GM18499 (cell line): ENCODE measurements around the gene KRTAP9-2.
"Not testable (repeated sequence)": the region's sequence is repeated elsewhere in the genome, so short reads cannot be mapped to it uniquely, and the experiment has no call there.

Experiments used
- ATAC-seq: cut with Tn5 transposase; IDR thresholded peaks from one replicate; pipeline ENCODE4 v1.9.1; 2021; ENCODE audit warnings: moderate number of reproducible peaks; ENCODE audit not compliant: insufficient read depth, unreplicated experiment

Gene KRTAP9-2

DNA sequence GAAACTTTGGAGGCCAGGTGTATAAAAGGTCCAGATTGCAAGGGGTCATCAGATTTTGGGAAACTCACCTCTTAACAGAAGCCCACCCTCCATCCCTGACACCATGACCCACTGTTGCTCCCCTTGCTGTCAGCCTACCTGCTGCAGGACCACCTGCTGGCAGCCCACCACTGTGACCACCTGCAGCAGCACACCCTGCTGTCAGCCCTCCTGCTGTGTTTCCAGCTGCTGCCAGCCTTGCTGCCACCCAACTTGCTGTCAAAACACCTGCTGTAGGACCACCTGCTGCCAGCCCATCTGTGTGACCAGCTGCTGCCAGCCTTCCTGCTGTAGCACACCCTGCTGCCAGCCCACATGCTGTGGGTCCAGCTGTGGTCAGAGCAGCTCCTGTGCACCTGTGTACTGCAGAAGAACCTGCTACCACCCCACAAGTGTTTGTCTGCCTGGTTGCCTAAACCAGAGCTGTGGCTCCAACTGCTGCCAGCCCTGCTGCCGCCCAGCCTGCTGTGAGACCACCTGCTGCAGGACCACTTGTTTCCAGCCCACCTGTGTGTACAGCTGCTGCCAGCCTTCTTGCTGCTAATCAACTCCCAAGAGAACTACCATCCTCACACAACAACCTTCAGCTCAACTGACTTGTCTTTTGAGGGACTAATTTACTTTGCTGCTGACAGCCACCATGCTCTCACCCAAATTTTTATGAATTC lies 6.1 kb downstream of the KRTAP9-2 start, which contains the start of gene KRTAP9-3:
KRTAP9-3 (plus strand) TSS at position 51 of the 707 bp plus-strand sequence; CDS start at position 104, 53 bp downstream.
- ATAC-seq, result not testable (repeated sequence)

DNA sequence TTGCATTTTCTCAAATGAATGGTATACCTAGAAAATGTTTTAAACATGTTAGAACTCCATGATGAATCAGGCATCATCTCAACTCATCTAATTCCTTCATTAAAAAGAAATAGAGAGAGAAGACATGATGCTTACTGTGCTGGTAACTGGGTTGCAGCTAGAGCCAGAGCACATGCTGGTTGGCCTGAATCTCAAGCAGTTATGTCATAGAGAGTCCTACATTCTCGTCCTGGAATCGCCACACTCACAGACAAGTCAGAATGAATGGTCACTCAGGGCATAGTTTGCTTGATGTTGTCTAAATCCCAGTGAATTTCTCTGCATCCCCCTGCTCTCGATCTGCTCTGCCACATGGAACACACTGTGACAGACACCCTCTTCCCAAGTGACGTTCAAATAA lies 10.7 kb downstream of the KRTAP9-2 start:
- not testable (repeated sequence) for ATAC-seq

DNA sequence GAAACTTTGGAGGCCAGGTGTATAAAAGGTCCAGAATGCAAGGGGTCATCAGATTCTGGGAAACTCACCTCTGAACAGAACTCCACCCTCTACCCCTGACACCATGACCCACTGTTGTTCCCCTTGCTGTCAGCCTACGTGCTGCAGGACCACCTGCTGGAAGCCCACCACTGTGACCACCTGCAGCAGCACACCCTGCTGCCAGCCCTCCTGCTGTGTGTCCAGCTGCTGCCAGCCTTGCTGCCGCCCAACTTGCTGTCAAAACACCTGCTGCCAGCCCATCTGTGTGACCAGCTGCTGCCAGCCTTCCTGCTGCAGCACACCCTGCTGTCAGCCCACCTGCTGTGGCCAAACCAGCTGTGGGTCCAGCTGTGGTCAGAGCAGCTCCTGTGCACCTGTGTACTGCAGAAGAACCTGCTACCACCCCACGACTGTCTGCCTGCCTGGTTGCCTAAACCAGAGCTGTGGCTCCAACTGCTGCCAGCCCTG lies 11.5 kb downstream of the KRTAP9-2 start, which contains the start of gene KRTAP9-8:
KRTAP9-8 (plus strand) TSS at position 51 of the 489 bp plus-strand sequence; CDS start at position 104, 53 bp downstream.
- ATAC-seq, result not testable (repeated sequence)

DNA sequence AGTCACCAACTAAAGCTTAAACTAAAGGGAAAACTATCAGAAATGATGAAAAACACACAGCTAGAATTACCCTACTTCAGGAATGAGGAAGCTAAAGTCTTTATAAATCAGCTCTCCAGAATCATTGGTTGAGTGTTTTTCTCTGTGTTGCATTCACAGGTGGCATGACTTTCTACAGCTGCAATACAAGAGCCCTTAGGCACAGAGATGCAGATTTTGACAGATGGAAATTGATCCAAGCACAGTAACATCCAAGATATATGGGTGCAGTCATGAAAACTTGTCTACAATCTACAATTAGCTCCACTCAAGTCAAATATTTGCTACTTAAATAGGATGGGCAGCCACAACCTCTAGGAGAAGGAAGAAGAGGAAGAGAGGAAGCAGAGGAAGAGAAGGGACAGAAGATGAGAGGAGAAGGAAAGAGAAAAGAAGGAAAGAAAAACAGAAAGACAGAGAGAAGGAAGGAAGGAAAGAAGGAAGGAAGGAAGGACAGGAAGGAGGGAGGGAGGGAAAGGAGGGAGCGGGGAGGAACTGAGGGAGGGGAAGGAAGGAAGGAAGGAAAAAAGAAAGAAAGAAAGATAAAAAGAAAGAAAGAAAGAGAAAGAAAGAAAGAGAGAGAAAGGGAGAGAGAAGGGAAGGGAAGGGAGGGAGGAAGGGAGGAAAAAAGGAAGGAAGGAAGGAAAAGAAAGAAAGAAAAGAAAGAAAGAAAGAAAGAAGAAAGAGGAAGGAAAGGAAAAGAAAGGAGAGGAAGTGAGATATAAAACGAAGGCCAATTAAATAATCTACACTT lies 20.7 kb downstream of the KRTAP9-2 start:
- not testable (repeated sequence) for ATAC-seq

DNA sequence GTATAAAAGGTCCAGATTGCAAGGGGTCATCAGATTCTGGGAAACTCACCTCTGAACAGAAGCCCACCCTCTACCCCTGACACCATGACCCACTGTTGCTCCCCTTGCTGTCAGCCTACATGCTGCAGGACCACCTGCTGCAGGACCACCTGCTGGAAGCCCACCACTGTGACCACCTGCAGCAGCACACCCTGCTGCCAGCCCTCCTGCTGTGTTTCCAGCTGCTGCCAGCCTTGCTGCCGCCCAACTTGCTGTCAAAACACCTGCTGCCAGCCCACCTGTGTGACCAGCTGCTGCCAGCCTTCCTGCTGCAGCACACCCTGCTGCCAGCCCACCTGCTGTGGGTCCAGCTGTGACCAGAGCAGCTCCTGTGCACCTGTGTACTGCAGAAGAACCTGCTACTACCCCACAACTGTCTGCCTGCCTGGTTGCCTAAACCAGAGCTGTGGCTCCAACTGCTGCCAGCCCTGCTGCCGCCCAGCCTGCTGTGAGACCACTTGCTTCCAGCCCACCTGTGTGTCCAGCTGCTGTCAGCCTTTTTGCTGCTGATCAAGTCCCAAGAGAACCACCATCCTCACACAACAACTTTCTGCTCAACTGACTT lies 23.3 kb downstream of the KRTAP9-2 start, which contains the start of gene KRTAP9-4:
KRTAP9-4 (plus strand) TSS at position 51 of the 604 bp plus-strand sequence; CDS start at position 85, 34 bp downstream.
- not testable (repeated sequence) for ATAC-seq

DNA sequence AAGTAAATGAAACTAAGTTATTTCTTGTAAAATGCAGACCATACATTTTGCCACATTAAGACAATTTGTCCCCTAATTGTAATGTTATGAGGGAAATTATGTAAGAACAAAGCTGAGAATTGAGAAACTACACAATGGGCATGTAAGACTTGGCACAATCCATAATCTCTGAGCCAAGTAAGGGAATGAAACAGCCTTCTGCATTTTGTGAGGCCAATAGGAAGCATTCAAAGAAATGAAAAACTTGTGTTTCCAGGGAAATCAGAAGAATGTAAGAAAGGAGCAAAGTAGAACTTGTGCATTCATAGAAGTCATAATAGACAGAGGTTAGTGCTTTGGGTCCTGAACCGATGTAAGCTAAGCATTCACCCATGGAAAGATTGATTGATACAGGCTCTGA lies 24.8 kb downstream of the KRTAP9-2 start:
- ATAC-seq, result no peak

DNA sequence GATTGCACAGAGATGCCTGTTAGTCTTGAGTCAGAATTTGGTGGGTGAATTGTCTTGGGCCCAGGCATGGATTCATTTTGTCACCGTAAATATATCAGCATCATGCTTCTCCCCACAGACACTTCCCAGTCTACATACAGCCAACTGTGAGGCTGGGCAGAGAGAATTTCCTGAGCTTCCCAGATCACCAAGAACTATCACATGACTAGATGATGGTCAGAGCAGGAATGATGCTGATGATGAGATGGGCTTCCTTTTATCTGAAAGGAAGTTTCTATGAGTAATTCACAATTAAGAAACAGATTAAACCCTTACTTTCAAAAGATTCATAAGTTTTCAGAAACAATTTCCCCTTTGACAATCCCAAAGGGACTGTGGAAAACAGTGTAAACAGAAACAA lies 28.4 kb downstream of the KRTAP9-2 start:
- ATAC-seq, result no peak

DNA sequence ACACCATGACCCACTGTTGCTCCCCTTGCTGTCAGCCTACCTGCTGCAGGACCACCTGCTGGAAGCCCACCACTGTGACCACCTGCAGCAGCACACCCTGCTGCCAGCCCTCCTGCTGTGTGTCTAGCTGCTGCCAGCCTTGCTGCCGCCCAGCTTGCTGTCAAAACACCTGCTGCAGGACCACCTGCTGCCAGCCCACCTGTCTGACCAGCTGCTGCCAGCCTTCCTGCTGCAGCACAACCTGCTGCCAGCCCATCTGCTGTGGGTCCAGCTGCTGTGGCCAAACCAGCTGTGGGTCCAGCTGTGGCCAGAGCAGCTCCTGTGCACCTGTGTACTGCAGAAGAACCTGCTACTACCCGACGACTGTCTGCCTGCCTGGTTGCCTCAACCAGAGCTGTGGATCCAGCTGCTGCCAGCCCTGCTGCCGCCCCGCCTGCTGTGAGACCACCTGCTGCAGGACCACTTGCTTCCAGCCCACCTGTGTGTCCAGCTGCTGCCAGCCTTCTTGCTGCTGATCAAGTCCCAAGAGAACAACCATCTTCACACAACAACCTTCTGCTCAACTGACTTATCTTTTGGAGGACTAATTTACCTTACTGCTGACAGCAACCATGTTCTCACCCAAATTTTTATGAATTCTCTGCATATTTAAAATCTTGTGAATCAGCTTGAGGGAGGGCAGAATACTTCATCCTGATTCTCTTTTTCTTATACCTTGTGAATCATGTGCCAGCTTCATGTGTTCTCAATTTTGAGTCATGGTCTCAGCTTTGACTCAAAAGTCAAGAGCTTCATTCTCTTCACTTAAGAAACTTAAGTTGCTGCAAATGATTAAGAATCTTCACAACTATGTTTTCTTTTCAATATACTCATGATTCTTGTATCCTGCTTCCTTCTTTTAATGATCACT lies 29.2 kb downstream of the KRTAP9-2 start, which contains the start of gene KRTAP9-9:
KRTAP9-9 (plus strand) TSS at position 4 of the 910 bp plus-strand sequence.
- not testable (repeated sequence) for ATAC-seq

DNA sequence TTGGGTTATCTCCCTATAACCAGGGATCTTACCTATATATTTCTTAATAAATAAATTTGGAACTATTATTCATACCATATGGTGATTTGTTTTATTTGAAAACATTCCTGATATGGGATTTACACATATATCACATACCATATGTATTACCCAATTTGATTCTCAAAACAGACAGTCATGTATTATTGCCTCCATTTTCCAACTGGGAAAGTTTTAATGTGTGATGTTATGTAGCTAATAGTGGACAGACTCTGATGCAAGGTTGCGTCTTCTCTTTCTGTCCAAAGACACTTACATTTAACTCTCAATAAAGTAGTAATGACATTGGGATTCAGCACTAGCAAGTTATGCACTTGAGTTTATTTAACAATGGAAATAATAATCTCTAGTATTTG lies 29.8 kb downstream of the KRTAP9-2 start:
- no peak for ATAC-seq

DNA sequence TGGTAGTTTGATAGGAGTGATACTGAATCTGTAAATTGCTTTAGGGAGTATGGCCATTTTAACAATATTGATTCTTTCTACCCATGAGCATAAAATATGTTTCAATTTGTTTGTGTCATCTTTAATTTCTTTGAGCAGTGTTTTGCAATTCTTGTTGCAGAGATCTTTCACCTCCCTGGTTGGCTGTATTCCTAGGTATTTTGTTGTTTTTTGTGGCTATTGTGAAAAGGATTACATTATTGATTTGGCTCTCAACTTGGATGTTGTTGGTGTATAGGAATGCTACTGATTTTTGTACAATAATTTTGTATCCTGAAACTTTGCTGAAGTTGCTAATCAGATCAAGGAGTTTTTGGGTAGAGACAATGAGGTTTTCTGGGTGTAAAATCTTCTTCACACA lies 32.0 kb downstream of the KRTAP9-2 start:
- ATAC-seq, result no peak

DNA sequence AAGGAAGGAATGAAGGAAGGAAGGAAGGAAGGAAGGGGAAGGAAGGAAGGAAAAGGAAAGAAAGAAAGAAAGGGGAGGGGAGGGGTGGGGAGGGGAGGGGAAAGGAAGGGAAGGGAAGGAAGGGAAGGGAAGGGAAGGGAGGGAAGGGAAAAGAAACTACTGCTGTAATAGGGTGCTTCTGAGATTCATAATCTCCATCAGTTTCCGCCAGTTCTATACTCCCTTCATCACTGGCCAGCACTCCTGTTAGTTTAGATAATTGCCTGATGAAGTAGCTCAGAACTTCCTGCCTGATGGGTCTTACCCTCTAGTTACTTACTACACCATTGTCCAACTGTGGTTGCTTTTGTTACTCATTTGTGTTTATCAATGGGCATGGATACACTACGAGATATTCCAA lies 36.8 kb downstream of the KRTAP9-2 start:
- no peak for ATAC-seq

DNA sequence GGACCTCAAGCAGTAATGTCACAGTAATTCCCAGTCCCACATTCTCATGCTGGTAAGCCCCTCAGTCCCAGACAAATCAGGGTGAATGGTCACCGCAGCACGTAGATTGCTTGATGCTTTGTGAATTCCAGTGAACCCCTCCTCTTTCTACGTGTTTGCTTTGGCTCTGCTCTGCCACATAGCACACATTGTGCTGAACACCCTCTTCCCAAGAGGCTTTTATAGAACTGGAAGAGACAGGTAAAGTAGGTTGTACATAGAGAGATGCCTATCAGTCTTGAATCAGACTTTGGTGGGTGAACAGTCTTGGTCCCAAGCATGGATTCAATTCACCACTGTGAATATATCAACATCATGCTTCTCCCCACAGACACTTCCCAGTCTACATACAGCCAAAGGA lies 38.2 kb downstream of the KRTAP9-2 start:
- no peak for ATAC-seq

DNA sequence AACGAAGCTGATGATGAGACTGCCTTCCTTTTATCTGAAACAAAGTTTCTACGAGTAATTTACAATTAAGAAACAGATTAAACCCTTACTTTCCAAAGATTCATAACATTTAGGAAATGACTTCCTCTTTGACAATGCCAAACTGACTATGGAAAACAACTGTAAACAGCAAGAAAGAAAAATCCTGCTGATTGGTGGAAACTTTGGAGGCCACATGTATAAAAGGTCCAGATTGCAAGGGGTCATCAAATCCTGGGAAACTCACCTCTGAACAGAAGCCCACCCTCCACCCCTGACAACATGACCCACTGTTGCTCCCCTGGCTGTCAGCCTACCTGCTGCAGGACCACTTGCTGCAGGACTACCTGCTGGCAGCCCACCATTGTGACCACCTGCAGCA lies 38.6 kb downstream of the KRTAP9-2 start, which contains the start of gene KRTAP9-6:
KRTAP9-6 (plus strand) TSS at position 301 of the 400 bp plus-strand sequence; CDS start at position 301, 0 bp downstream.
- ATAC-seq, result no peak

DNA sequence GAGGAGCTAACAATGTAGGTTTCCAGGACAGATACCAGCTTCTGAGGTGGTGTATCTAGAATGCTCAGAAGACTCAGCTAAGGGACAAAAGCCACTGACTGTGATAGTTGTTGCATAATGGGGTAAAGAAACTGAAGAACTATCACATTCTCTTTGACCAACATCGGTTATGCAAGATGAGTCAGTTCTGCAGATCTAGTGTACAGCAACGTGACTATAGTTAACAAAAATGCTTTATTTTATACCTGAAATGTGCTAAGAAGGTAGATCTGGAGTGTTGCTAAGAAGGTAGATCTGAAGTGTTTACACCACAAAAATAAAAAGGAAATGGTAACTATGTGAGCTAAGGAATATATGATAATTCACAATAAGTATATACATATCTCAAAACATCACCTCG lies 41.3 kb downstream of the KRTAP9-2 start:
- ATAC-seq, result no peak

DNA sequence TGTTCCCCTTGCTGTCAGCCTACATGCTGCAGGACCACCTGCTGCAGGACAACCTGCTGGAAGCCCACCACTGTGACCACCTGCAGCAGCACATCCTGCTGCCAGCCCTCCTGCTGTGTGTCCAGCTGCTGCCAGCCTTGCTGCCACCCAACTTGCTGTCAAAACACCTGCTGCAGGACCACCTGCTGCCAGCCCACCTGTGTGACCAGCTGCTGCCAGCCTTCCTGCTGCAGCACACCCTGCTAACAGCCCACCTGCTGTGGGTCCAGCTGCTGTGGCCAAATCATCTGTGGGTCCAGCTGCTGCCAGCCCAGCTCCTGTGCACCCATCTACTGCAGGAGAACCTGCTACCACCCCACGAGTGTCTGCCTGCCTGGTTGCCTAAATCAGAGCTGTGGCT lies 44.9 kb downstream of the KRTAP9-2 start:
- not testable (repeated sequence) for ATAC-seq

DNA sequence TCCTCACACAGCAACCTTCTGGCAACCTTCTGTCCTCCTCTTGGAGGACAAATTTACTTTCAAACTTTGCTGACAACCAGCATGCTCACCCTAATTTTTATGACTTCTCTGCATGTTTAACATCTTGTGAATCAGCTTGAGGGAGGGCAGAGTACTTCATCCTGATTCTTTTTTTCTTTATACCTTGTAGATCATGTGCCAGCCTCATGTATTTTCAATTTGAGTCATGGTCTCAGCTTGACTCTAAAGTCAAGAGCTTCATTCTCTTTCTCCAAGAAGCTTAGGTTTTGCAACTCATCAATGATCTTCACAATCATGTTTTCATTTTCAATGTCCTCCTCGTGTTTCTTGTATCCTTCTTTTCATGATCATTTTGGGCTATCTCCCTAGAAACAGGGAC lies 45.4 kb downstream of the KRTAP9-2 start:
- ATAC-seq, result no peak

DNA sequence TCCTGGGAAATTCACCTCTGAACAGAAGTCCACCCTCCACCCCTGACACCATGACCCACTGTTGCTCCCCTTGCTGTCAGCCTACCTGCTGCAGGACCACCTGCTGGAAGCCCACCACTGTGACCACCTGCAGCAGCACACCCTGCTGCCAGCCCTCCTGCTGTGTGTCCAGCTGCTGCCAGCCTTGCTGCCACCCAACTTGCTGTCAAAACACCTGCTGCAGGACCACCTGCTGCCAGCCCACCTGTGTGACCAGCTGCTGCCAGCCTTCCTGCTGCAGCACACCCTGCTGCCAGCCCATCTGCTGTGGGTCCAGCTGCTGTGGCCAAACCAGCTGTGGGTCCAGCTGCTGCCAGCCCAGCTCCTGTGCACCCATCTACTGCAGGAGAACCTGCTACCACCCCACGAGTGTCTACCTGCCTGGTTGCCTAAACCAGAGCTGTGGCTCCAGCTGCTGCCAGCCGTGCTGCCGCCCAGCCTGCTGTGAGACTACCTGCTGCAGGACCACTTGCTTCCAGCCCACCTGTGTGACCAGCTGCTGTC lies 49.3 kb downstream of the KRTAP9-2 start, which contains the start of gene KRTAP9-7:
KRTAP9-7 (plus strand) TSS at position 51 of the 543 bp plus-strand sequence; CDS start at position 51, 0 bp downstream.
- not testable (repeated sequence) for ATAC-seq
